H9 (cell line): Measurements from ENCODE around the gene PHLPP2. TPM values are rescaled to one million over a fixed set of nuclear protein-coding genes. Genes with fewer than 3 reads are reported as not detected.

Experiments used
- DNase-seq: peaks from one replicate; pipeline ENCODE4 v3.0.0-alpha.2; 2017
- H2AFZ ChIP-seq: one replicate; pipeline ENCODE4 v1.6.1; 2013; ENCODE audit warnings: mild to moderate bottlenecking, low read length, control low read depth, moderate library complexity
- H2AK5ac ChIP-seq: 2 replicates; pipeline ENCODE4 v1.6.1; 2013; ENCODE audit warnings: low read length, control low read depth, mixed read lengths; ENCODE audit not compliant: insufficient read length
- H2BK120ac ChIP-seq: one replicate; pipeline ENCODE4 v1.6.1; 2013; ENCODE audit warnings: low read depth, mild to moderate bottlenecking, low read length, control low read depth, inconsistent platforms; ENCODE audit not compliant: poor library complexity, severe bottlenecking
- H2BK12ac ChIP-seq: 2 replicates; pipeline ENCODE4 v1.6.1; 2013; ENCODE audit warnings: low read length, control low read depth, mixed read lengths, low read depth; ENCODE audit not compliant: insufficient read length
- H2BK15ac ChIP-seq: 2 replicates; pipeline ENCODE4 v1.6.1; 2013; ENCODE audit warnings: low read depth, low read length, control low read depth
- H2BK20ac ChIP-seq: one replicate; pipeline ENCODE4 v1.6.1; 2013; ENCODE audit warnings: low read depth, mild to moderate bottlenecking, low read length, control low read depth, inconsistent platforms; ENCODE audit not compliant: poor library complexity, severe bottlenecking
- H2BK5ac ChIP-seq: 2 replicates; pipeline ENCODE4 v1.6.1; 2013; ENCODE audit warnings: low read length, control low read depth, mixed read lengths; ENCODE audit not compliant: insufficient read length
- H3K14ac ChIP-seq: 2 replicates; pipeline ENCODE4 v1.6.1; 2013; ENCODE audit warnings: low read length, control low read depth; ENCODE audit not compliant: insufficient read depth
- H3K18ac ChIP-seq: 2 replicates; pipeline ENCODE4 v1.6.1; 2013; ENCODE audit warnings: low read depth, mild to moderate bottlenecking, mixed read lengths, low read length, control low read depth; ENCODE audit not compliant: insufficient read length
- H3K23ac ChIP-seq: 2 replicates; pipeline ENCODE4 v1.6.1; 2013; ENCODE audit warnings: low read length, control low read depth, mixed read lengths, low read depth; ENCODE audit not compliant: insufficient read length
- H3K23me2 ChIP-seq: 2 replicates; pipeline ENCODE4 v1.6.1; 2013; ENCODE audit warnings: low read depth, mild to moderate bottlenecking, mixed read lengths, low read length, control low read depth; ENCODE audit not compliant: insufficient read length, poor library complexity, severe bottlenecking
- H3K27ac ChIP-seq: 2 replicates; pipeline ENCODE4 v1.5.1; 2013; ENCODE audit warnings: low read length, control low read depth, mixed read lengths, low read depth; ENCODE audit not compliant: insufficient read length
- H3K27me3 ChIP-seq: 2 replicates; pipeline ENCODE4 v1.6.1; 2013; ENCODE audit warnings: low read length, control low read depth, inconsistent platforms; ENCODE audit not compliant: insufficient read depth
- H3K4ac ChIP-seq: 2 replicates; pipeline ENCODE4 v1.6.1; 2013; ENCODE audit warnings: low read depth, mild to moderate bottlenecking, control low read depth, inconsistent platforms, low read length, moderate library complexity
- H3K4me1 ChIP-seq: 2 replicates; pipeline ENCODE4 v1.6.1; 2013; ENCODE audit warnings: low read length, control low read depth, inconsistent platforms; ENCODE audit not compliant: insufficient read depth
- H3K4me2 ChIP-seq: 2 replicates; pipeline ENCODE4 v1.6.1; 2013; ENCODE audit warnings: low read length, control low read depth, mixed read lengths; ENCODE audit not compliant: insufficient read length, insufficient read depth
- H3K56ac ChIP-seq: 2 replicates; pipeline ENCODE4 v1.6.1; 2013; ENCODE audit warnings: low read depth, mild to moderate bottlenecking, mixed read lengths, low read length, control low read depth; ENCODE audit not compliant: insufficient read length
- H3K79me1 ChIP-seq: 2 replicates; pipeline ENCODE4 v1.6.1; 2013; ENCODE audit warnings: low read depth, mild to moderate bottlenecking, moderate library complexity, low read length, control low read depth, inconsistent platforms; ENCODE audit not compliant: insufficient read depth, poor library complexity, severe bottlenecking
- H3K79me2 ChIP-seq: 2 replicates; pipeline ENCODE4 v1.6.1; 2013; ENCODE audit warnings: low read length, control low read depth, inconsistent platforms; ENCODE audit not compliant: insufficient read depth
- H3K9ac ChIP-seq: 2 replicates; pipeline ENCODE4 v1.6.1; 2013; ENCODE audit warnings: low read length, control low read depth, mixed read lengths; ENCODE audit not compliant: insufficient read length; ENCODE audit errors: extremely low read depth
- H3K9me3 ChIP-seq: one replicate; pipeline ENCODE4 v1.6.1; 2013; ENCODE audit warnings: low read depth, low read length, inconsistent platforms; ENCODE audit not compliant: control insufficient read depth
- H3T11ph ChIP-seq: one replicate; pipeline ENCODE4 v1.6.1; 2013; ENCODE audit warnings: mild to moderate bottlenecking, low read length, control low read depth, inconsistent platforms
- H4K20me1 ChIP-seq: one replicate; pipeline ENCODE4 v1.6.1; 2013; ENCODE audit not compliant: control insufficient read depth, insufficient read length, insufficient read depth
- H4K5ac ChIP-seq: 2 replicates; pipeline ENCODE4 v1.6.1; 2013; ENCODE audit warnings: low read depth, mild to moderate bottlenecking, mixed read lengths, low read length, control low read depth; ENCODE audit not compliant: insufficient read length
- H4K8ac ChIP-seq: replicated peaks from 2 replicates; pipeline ENCODE4 v1.6.1; 2013; ENCODE audit warnings: low read length, control low read depth, mixed read lengths, low read depth; ENCODE audit not compliant: insufficient read length
- H4K91ac ChIP-seq: 2 replicates; pipeline ENCODE4 v1.6.1; 2013; ENCODE audit warnings: low read depth, mild to moderate bottlenecking, moderate library complexity, mixed read lengths, low read length, control low read depth; ENCODE audit not compliant: insufficient read length
- H3K27ac Mint-ChIP-seq, 3 experiments: 2 replicates in 2 of 3; 3 replicates in 1 of 3; pipeline ENCODE4 v1.8.0; 2020 to 2021; ENCODE audit warnings: mixed read lengths in 3 of 3, mild to moderate bottlenecking in 1 of 3, moderate library complexity in 1 of 3
- H3K27me3 Mint-ChIP-seq: 2 replicates; pipeline ENCODE4 v1.8.0; 2021; ENCODE audit warnings: low read depth, mild to moderate bottlenecking, moderate library complexity, mixed read lengths
- H3K36me3 Mint-ChIP-seq, 3 experiments: 2 replicates in 2 of 3; 3 replicates in 1 of 3; pipeline ENCODE4 v1.8.0; 2020 to 2021; ENCODE audit warnings: low read depth in 3 of 3, mixed read lengths in 3 of 3; ENCODE audit not compliant: insufficient read depth in 1 of 3
- H3K4me1 Mint-ChIP-seq, 2 experiments: 2 replicates each; pipeline ENCODE4 v1.8.0; 2020; ENCODE audit warnings: mixed read lengths in 2 of 2
- H3K4me3 Mint-ChIP-seq, 2 experiments: 2 replicates in 1 of 2; 3 replicates in 1 of 2; pipeline ENCODE4 v1.8.0; 2020 to 2021; ENCODE audit warnings: mild to moderate bottlenecking in 2 of 2, mixed read lengths in 2 of 2, moderate library complexity in 1 of 2
- H3K9me3 Mint-ChIP-seq, 2 experiments: 2 replicates in 1 of 2; 3 replicates in 1 of 2; pipeline ENCODE4 v1.8.0; 2020; ENCODE audit warnings: mild to moderate bottlenecking in 2 of 2, mixed read lengths in 2 of 2, moderate library complexity in 1 of 2
- WGBS: extraction: QIAGEN DNeasy Blood & Tissue Kit; methylation state at CpG from one replicate; pipeline ENCODE4 v1.1.7; 2013; ENCODE audit warnings: missing lambda C conversion rate, low lambda C conversion rate, mixed read lengths; ENCODE audit not compliant: insufficient read length; ENCODE audit errors: extremely low coverage; 5-methylcytosine and 5-hydroxymethylcytosine counted together
- total RNA-seq: library from RNA; stranded (reverse); gene quantifications from 2 replicates; pipeline ENCODE4 v1.2.1, GENCODE V29; 2021
- TF ChIP-seq, protein P1 (sequence below): fragments of 200-600 bp; sonication (generic); conservative IDR thresholded peaks from 3 replicates; pipeline ENCODE4 v1.8.0; 2021; ENCODE audit warnings: antibody characterized with exemption, mild to moderate bottlenecking

PHLPP2 gene
- total RNA-seq, 1 experiment from 2014 or later, result 23.2 TPM

- H2AK5ac ChIP-seq, result no peak overlapping the region
- no peak overlapping the region for H3K27ac ChIP-seq
- Mint-ChIP-seq H3K4me3 (no peak overlapping the region), H3K27me3 (no peaks in the 10 kb centered on the region), H3K4me1 (peaks cover 0 to 13% of the 10 kb centered on the region in 2 experiments; a peak in 3 of 4 replicates), H3K9me3 (no peaks in the 10 kb centered on the region), H3K27ac (no peak overlapping the region), H3K36me3 (peaks cover 7 to 70% (median 32%) of the 10 kb centered on the region in 3 experiments; a peak in 6 of 7 replicates)
- no peaks in the 10 kb centered on the region for H3K27me3 ChIP-seq
- H3K4me2 ChIP-seq, result no peak overlapping the region
- H3K9me3 ChIP-seq, result no peaks in the 10 kb centered on the region
- H3K79me1 ChIP-seq, result no peaks in the 10 kb centered on the region
- TF ChIP-seq, protein P1, sequence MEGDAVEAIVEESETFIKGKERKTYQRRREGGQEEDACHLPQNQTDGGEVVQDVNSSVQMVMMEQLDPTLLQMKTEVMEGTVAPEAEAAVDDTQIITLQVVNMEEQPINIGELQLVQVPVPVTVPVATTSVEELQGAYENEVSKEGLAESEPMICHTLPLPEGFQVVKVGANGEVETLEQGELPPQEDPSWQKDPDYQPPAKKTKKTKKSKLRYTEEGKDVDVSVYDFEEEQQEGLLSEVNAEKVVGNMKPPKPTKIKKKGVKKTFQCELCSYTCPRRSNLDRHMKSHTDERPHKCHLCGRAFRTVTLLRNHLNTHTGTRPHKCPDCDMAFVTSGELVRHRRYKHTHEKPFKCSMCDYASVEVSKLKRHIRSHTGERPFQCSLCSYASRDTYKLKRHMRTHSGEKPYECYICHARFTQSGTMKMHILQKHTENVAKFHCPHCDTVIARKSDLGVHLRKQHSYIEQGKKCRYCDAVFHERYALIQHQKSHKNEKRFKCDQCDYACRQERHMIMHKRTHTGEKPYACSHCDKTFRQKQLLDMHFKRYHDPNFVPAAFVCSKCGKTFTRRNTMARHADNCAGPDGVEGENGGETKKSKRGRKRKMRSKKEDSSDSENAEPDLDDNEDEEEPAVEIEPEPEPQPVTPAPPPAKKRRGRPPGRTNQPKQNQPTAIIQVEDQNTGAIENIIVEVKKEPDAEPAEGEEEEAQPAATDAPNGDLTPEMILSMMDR, result no peak
- no peak overlapping the region for H2BK5ac ChIP-seq
- no peak overlapping the region for H3K4ac ChIP-seq
- no peaks in the 10 kb centered on the region for H3K4me1 ChIP-seq
- DNase-seq, result no peak
- H2BK15ac ChIP-seq, result no peak overlapping the region
- H4K5ac ChIP-seq, result no peak overlapping the region
- H3K79me2 ChIP-seq, result no peaks in the 10 kb centered on the region
- no peaks in the 10 kb centered on the region for H3K23me2 ChIP-seq
- no peak overlapping the region for H2AFZ ChIP-seq
- no peak overlapping the region for H3K9ac ChIP-seq
- H2BK12ac ChIP-seq, result no peak overlapping the region
- H3K56ac ChIP-seq, result no peak overlapping the region
- no peak overlapping the region for H4K91ac ChIP-seq
- no peaks in the 10 kb centered on the region for H4K20me1 ChIP-seq
- no peak overlapping the region for H3K23ac ChIP-seq
- H2BK120ac ChIP-seq, result no peak overlapping the region
- no peak overlapping the region for H3K14ac ChIP-seq
- H4K8ac ChIP-seq, result no peak overlapping the region
- WGBS, result no CpG with 5 or more reads among the region's 7 CpGs
- no peak overlapping the region for H3K18ac ChIP-seq
- no peak overlapping the region for H2BK20ac ChIP-seq
- no peak overlapping the region for H3T11ph ChIP-seq
These were observed 74.8 kb downstream of the PHLPP2 start for GRCh38 chr16:71649704-71650103.
